NCI-H2171 (cell line): ENCODE data around the gene TOM1L1.

Experiments
- DNase-seq: peaks from one replicate; lab custom pipeline; 2025; lab: John Stamatoyannopoulos, UW

The TOM1L1 gene

DNA sequence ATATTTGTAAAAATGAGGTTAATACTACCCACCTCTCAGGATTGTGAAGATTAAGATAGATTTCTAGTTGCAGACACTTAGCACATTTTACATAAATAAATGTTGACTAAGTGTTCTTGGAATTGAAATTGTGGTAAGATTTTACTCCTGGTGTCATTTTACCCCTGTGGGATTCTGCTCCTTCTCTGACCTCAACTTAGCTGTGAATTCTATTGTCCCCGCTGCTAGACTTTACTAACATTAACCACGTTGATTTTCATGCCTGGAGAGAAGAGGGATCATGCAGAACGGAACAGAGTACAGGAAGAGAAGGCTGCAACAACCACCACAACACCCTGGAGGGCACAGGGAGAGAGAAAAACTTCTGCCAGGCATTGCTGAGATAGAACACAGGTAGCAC is 2.1 kb upstream of the TOM1L1 start:
- DNase-seq, result no peak

DNA sequence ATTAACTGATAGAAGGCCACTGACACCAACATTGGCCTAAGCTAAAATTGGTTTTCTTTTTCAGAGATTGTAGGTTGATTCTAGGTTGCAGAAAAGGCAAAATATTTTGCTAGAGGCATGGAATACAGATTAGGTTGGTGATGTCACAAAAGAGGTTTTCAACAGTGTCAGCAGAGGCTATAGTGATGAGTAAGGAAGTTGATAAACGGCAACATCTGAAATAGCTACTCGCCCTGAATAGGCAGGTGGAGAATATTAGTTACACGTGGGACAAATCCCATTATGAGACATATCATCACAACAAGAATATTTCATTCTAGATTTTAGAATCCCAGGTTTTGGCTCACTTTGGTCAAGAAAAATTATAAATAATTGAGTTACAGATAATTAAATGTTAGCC is 1.5 kb upstream of the TOM1L1 start:
- DNase-seq, result no peak

DNA sequence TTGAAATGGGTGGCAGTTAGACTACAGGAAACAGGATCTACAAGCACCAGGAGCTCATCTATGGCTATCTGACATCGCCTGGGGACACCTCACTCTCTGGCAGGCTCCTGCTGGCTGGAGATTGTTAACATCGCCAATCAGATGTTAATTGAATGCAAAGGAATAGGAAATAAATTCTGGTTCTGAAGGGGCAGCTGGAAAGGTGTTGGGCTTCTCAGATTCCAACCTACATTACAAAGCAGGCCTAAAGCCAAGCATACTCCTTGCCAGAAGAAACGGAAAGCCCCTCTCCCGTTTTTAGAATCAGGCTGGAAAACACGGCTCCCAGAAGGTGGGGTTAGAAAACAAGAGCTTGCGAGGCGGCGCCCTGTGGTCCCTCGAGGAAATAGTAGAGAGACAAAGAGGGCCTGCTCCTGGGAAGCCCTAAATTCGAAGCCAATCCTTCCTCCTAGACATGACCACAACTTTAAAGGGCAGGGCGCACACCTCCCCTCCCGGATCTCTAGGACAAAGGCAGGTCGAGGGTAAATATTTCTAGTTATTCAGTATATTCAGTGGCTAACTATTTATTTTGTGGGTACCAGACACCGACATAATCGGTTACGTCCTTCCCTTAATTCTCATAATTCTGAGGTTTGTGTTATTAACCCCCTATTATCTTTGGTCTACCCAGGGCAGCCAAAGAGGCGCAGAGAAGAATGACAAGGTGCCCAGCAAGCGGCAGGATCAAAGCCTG is 763 bp upstream of the TOM1L1 start:
- peak; percentile 7 for DNase-seq

DNA sequence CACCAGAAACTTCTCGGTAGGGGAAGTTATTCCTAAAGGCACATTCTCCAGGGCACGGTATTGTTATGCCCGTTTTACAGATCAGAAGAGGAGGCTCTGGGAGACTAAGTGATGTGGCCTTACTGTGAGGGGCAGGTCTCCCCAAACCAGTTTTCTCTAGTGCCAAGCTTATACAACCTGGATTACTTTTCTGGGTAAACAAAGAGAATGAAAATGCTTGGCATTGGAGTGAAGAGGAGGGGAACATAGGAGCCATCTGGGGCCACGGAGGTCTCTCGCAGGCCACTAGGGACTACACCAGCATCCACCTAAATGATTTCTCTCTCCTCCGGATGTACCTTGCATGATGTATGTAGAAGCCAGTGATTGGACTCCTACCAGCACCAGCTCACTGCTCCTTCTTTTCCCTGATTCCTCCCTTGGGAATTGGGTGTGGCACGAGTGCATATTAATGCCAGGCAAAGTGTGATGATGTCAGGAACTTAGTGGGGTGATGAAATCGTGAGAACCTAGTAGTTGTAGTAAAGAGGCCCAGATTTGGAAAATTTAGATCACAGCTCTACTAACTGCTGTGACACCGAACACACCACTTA is 674 bp downstream of the TOM1L1 start:
- peak; percentile 59 for DNase-seq

DNA sequence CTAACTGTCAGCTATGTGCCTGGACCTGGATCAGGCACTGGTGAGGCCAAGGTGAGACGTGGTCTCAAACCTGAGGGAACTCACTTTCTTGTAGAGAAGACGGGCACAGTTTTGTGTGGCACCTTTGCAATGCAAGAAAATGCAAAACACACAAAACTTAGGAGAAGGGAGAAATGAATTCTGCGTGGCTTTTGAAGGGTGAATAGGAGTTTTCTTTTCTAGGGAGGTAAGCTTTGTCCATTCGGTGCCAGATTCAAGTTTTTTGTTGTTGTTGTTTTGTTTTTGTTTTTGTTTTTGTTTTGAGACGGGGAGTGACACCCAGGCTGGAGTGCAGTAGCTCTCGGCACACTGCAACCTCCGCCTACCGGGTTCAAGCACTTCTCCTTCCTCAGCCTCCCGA is 1.4 kb downstream of the TOM1L1 start:
- DNase-seq, result no peak

DNA sequence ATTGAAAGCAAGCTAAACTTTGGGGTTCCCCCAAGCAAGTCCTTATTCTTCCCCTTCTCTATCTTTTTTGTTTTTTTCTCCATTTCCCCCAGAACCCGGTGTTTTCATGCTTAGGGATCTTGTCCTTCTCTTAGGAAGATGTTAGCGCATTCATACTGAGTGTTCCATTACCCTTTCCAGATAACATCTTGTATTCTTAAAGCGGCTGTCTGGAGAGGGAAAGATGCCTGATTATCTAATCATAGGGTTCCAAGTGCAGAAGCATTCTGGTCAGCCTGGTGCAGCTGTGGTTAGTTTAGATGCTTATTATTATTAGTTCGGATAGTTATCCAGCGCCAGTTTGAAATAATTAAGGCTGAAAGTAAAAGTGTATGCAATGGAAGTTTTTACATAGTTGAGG is 2.0 kb downstream of the TOM1L1 start:
- DNase-seq, result no peak

DNA sequence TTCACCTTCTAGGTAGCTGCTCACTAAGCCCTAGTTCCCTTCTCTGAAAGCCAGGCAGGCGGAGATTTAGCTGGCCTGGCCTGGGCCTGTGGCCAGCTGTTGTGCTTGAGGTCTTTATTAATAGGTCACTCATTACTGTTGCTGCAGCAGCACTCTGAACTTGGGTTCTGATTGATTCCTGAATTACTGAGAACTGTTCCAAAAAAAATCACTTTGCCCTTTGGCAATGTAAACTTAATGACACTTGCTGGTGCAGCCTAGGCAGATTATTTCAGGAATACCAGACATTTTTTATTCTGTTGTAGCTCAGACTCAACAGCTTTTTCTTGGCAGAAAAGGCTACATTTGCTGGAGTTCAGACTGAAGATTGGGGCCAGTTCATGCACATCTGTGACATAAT is 2.7 kb downstream of the TOM1L1 start:
- DNase-seq, result no peak

DNA sequence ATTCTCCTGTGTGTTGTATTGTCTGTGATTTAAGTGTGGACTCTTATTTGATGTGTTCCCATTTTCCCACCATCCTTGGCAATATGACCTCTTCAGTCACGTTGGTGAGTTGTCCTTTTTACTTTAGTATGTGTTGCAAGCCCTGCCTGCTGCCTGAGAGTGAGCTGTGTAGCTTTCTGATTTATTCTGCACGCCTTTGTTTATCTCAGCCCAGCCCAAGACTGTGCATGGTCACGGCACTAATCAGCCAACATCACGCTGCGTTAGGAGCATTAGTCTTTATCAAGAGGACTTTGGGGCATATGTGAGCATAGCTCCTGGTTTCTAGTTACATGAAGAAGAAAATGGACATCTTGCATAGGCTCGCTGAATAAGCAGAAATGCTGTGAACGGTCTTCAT is 6.0 kb downstream of the TOM1L1 start:
- DNase-seq, result no peak

DNA sequence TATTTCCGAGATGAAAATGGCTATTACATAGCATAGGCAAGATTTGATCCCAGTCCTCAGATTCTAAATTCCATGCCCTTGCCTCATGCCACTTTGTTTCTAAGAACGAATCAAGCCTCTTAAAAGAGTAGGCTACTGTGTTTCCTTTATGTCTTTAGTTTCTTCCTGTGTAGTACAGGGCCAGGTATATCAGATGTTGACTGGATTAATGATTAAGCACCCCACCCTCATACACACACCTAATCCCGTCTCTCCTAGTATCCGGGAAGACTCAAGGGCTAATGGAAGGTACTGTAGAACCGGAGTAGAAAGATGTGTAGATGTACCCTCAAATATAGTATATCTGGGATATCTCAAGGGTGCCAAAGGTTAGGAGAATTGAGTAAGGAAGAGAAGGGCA is 6.7 kb downstream of the TOM1L1 start:
- no peak for DNase-seq

DNA sequence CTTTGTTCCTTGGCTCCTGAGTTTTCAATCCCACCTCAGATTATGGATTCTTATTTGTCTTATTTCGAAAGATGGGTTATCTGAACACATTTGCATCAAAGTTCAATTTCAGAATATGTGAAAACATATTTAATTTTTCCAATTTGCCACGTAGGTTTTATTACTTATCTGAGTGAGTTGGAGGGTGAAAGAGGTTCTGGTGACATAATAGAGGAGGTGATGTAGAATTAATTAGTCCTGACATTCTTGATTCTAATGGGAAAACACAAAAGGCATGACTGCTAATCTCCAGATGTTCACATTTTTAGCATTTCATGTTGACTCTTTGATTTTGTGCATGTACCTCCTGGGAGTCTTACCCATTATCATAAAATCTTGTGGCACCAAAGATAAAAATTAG is 9.1 kb downstream of the TOM1L1 start:
- no peak for DNase-seq

DNA sequence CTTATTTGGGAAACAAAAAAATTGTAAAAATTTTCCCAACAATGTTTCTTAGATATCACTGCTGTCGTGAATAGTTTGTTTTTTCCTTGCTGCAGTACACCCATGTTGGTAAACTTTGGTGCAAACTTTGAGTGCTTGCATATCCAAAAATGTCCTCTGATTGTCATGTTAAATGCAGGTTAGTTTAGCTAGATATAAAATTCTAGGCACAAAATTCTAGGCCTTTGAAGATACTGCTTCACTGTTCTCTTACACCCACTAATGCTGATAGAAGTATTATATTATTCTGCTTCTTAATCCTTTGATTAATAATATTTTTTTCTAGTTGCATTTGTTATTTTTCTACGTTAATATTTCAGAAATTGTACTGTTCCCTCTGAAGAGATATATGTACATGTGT is 16.1 kb downstream of the TOM1L1 start:
- DNase-seq, result no peak

DNA sequence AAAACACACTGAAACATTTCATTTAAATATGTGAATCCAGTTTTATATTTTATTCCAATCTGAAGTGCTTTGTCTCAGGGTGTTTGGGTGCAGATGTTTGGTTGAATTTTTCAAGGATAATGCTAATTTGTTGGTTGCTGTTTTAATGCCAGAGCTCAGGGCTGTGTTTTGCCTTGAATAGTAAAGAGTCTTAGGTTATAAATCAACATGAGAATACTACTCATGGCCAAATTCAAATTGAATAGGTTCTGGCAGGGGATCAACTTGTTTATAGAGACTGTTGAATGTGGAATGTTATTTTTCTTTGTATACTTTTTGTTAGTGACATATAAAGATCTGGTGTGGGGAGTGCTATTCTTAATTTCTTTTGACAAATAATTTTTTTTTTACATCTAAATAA is 18.8 kb downstream of the TOM1L1 start:
- no peak for DNase-seq

DNA sequence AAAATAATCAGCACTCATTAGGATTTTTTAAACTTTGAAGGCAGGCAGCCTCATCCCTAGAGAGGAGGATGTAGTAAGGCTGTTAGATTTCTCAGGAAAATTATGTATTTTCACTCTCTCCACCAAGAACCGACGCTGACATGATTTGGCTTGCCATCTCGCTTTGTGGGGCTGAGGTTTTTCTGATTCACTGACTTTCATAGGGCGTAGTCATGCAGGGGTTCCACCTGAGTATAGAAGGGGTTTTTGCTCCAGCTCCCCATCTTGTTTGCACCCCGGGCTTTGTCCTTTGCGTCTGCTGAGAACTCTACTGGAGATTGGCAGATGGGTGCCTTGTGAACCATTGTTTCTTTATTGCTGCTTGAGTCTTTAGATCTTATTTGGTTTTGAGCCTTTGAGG is 20.2 kb downstream of the TOM1L1 start:
- DNase-seq, result no peak

DNA sequence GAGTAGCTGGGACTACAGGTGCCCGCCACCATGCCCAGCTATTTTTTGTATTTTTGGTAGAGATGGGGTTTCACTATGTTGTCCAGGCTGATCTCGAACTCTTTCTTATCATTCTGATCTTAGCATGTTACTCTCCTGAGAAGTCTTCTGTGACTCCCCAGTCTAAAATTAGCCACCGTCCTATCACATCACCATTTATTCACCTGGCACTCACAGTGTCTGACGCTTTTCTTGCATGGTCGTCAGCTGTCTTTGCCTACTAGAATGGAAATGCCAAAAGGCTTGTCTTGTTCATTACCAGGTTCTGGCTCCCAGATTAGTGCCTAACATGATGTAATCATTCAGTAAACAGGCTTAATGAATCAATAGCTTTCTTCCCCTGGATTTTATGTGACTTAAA is 23.8 kb downstream of the TOM1L1 start:
- no peak for DNase-seq

DNA sequence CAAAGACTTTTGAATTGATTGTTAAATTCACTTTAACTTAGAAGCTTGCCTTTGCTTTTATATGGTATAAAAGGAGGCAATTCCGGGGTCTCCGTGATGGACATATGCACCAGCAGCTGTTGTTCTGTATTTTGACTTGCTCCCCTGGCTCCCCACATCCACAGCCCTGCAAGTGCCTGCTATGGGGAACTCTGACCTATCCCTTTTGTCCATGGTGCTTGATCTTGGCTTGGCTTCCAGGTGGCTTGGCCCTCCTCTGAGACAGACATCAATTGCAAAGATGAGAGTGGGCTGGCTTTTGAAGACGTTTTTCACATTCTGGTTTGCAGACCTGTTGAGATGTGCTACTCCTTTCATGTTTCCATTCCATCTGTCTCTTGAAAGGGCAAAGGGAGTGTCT is 26.9 kb downstream of the TOM1L1 start:
- DNase-seq, result no peak

DNA sequence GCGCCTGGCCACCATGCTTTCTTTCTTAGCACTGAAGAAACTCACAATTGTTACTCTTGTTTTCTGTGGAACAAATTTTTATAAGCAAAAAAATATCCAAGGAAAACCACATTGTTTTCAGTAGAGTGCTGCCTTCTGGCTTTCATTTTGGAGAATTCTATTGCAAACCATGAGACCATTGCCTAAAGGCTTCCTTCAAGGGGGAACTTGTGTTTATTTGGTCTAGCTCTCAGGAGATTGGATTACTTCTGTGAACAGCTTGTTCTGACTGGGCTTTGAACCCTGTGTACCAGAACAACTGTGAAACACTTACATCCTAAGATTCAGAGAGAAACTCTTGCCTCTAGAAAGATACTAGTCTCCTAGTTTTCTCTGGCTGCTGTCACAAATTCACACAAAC is 32.1 kb downstream of the TOM1L1 start:
- DNase-seq, result no peak

DNA sequence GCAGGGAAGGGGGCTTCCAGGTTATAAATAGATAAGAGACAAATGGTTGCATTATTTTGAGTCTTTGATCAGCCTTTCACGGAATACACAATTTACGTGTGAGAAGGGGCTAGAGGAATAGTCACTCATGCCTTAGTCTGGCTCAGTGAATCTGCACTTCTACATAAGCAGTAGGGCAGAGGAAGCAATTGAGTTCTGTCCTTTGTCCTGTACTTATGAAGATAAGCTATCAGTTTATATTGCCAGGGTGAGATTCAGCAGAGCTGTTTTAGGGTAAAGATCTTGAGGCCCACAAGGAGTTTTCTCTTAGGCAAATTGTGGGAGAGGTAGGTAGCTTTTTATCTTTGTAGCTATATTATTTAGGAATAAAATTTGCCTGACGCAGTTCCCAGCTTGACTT is 33.3 kb downstream of the TOM1L1 start:
- DNase-seq, result no peak

DNA sequence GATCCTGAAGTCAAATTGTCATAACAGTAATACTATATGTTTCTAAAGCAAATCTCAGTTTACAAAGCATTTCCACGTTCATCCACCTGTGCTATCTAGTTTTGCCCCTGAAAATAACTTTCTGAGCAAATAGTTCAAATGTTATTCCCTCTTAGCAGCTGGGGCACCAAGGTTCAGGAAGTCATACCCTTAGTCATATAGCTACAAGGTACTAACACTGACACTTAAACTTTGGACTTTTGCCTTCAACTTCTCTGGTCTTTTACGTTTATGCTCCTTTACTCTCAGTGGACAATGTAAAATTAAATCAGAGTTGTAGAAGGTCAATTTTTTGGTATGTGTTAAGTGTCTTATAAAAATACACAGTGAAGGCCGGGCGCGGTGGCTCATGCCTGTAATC is 34.8 kb downstream of the TOM1L1 start:
- DNase-seq, result no peak

DNA sequence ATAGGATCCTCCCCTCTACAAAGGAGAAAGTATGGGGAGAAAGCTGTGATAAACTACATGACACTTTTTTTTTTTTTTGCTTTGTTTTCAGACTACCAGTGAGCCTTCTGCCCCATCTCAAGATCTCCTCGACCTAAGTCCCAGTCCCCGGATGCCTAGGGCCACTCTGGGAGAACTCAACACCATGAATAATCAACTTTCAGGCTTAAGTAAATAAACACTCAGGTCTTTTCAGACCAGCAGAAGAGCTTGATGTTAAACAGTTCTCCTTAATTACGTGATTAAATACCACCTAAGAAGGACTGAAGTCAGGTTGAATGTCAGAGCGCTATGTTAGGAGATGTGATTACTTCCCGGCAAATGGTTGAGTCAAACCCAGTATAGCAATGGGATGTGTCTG is 36.4 kb downstream of the TOM1L1 start:
- DNase-seq, result no peak

DNA sequence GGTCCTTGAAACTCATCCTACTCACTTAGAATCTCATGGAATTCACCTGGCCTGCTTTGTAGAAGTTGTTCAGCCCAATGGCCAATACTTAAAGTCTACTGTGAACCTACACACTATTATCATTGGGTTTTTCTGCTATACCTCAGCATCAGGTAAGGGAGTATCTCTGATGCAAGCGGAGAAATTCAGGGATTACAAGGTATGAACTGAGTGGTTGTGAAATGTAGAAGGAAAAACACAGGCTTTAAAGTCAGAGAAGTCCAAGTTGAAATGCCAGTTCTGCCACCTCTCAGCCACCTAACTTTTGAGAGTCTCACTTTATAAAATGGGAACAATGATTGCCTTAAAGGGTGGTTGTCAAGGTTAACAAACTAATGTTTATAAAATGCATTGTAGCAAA is 36.8 kb downstream of the TOM1L1 start:
- DNase-seq, result no peak

DNA sequence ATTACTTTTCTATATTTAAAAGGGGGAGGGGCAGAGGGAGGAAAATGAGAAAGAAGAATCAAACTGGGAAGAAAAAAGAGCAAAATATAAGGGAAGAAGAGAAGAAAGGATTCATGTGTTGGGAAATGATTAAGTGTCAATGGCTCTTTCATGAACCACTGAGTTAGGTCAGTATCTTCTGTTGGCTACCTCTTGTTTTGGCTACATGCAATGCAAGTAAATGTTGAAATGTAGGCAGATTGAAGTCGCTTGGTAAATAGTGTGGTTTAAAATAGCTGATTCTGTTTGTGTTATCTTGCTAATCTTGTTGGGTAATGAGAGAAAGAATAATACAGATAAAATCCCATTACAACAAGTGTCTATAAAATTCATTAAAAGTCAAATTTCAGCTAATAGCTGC is 40.6 kb downstream of the TOM1L1 start:
- DNase-seq, result no peak

DNA sequence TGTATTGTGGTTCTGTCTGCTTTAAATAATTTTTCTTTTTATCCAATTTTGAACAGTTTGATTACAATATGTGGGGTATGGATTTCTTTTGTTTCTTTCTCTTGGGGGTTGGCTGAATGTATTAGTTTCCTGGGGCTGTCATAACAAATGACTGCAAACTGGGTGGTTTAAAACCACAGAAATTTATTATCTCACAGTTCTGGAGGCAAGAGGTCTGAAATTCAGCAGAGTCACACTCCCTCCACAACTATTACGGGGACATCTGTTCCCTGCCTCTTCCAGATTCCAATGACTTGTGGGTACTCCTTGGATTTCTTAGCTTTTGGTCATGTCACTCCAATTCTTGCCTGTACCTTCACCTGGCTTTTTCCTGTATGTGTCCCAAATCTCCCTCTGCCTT is 44.1 kb downstream of the TOM1L1 start:
- DNase-seq, result no peak

DNA sequence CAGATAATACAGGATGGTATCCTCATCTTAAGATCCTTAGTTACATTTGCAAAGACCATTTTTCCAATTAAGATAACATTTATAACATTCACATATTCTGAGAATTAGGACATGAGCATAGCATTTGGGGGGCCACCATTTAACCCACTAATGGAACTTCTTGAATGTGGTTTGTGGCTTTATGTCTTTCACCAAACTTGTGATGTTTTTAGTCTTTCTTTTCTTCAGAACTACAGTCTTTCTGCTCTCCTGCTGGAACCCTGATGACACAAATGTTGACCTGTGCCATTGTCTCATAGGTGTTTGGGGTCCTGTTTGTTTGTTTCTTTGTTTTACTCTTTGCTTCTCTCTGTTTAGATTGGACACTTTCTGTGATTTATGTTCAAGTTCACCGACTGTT is 44.6 kb downstream of the TOM1L1 start:
- DNase-seq, result no peak

DNA sequence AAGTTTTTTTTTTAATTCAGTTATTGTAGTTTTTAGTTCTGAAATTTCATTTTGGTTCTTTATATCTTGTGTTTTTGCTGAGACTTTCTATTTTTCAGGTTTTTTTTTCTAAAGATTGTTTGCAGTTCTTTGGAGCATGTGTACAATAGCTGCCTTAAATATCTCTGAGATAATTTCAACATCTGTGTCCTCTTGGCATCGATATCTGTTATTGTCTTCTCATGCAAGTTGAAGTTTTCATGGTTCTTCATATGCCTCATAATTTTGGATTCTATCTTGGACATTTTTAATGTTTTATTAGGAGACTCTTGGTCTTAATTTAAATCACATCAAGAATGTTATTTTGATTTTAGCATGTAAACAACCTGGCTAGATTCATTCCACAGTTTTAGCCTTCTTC is 45.0 kb downstream of the TOM1L1 start:
- DNase-seq, result no peak
